Measurements from ENCODE around the gene ADAMTS16.

The ADAMTS16 gene

DNA sequence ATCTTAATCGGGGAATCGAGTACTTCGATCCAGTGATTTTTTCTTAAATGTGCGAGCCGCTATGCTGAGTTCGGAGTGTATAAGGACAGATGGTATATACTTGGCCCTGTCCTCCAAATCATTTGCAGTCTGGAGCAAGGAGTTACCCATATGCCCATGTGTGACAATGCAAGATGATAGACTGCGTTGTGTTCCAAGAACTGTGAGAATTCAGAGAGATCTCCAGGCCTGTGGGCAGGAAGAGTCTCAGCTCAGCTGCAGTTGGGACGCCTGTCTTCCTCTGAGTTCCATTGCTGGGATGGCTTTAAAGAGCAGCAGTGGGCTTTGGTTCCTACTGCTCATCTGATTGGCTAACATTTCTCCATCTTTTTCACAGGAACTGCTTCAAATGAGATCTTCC, 106.6 kb downstream of the ADAMTS16 start:
- no peak for DNase-seq

DNA sequence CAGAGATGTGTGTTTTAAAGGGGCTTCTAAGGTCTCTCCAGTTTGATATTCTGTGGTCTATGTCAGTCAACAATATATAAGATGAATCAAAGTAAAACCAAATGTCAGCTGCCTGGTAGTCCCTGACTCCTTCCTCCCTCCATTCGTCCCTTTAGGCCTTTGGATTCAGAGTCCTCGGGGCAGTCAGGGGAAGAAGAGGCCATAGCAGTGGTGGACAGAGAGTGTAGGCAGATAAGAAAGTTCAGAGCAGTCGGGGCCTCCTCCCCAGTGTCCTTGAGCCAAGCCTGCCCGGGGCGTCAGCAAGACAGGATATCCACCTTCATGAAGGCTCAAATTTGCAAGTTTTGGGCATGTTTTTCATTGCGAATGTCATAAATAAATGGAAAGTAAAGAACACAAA, 110.6 kb downstream of the ADAMTS16 start:
- no peak for DNase-seq

DNA sequence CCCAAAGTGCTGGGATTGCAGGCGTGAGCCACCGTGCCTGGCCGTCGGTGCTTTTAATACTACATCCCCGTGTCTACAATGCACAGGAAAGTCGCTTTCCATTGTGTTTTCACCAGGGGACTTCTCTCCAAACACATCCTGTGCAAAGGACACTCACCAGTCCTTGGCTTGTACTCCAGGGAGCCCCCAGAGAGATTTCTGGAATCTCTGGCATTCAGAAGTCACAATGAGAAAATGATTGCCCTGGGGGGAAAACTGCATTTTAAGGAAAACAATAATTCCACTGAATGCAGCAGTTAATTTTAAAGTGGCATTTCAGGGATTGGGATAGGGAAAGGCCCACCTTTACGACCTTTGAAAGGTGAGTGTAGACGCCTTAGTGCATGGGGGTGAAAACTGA, 112.0 kb downstream of the ADAMTS16 start:
- no peak for DNase-seq

DNA sequence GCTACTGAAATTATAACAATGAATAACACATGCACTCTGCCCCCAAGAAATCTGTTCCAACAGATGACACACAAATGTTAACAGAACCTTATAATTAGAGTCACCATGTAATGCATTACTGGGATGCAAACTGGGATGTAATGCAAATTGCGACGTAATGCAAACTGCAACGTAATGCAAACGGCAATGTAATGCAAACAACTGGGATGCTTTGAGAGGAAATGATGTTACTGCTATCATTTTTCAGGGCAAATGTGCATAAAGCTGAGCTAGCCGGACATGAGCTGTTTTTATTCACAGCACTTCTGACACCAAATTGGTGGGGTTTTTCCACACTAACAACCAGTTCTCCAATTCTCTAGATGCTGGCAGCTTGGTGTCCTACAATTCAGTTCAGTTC, 117.2 kb downstream of the ADAMTS16 start:
- no peak for DNase-seq

DNA sequence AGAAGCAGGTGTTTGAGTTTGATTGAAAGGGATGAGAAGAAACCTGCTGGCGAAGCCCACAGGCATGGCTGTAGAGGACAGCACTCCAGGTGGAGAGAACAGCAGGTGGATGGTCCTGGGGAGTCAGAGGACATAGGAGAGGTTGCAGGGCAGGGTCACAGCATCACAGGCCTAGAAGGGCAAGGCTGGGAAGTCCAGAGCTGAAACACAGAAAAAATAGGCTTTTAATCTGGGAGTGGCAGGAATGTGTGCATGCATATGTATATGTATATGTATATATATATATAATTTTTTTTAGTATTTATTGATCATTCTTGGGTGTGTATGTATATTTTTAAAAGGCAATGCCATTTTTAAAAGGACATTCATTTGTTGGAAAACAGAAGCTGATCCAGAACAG, 118.4 kb downstream of the ADAMTS16 start:
- no peak for DNase-seq

DNA sequence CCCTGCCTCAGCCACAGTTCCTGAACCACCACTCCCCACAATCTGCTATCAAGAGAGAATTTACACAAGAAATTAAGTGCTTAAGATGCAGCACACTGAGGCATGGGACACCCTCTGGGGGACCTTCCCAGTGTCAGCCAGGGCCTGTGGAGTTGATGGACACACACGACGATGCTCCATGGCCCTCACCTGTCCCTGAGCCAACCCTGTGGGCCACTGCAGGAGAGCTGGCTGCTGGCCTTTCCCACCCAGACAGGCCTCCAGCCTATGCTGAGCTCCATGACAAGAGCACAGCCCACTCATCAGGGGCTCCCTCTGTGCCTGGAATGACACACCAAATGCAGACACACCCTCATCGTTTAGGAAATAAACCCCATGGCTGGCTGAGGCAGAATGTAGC, 124.6 kb downstream of the ADAMTS16 start:
- DNase-seq, result no peak

DNA sequence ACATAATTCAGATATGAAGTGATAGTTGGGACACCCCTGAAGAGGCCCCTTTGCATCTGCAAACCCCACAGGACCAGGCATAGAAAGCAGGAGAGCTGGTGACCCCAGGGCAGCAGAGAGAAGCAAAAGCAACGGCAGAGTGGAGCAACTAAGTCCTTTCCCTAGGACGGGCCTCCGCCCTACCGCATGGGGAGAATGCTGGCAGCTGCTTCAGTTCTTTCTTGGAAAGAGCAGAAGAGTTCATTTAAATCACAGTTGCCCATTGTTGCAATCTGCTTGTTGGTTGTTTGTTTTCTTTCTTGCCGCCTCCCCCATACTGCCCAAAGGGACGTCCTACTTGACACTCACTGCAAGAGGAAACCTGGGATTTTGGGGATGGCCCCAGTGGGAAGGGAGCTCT, 126.2 kb downstream of the ADAMTS16 start:
- no peak for DNase-seq

DNA sequence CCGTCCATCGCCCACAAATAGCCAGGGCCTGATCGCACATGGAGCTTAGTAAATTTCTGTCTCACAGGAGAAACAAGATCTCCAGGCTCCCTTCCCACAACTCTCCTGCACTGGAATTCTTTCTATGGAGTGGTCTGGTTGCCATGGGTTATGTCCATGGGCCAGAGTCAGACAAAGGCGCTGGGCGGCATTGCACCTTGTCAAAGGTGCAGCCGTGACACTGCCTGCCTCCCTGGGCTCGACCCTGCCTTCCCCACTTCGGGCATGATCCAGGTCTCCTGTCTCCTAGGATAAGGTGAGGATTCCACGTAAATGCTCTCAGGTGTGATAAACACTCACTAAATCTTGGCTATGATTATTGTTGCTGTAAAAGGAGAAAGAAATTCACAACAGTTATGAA, 130.0 kb downstream of the ADAMTS16 start:
- no peak for DNase-seq

DNA sequence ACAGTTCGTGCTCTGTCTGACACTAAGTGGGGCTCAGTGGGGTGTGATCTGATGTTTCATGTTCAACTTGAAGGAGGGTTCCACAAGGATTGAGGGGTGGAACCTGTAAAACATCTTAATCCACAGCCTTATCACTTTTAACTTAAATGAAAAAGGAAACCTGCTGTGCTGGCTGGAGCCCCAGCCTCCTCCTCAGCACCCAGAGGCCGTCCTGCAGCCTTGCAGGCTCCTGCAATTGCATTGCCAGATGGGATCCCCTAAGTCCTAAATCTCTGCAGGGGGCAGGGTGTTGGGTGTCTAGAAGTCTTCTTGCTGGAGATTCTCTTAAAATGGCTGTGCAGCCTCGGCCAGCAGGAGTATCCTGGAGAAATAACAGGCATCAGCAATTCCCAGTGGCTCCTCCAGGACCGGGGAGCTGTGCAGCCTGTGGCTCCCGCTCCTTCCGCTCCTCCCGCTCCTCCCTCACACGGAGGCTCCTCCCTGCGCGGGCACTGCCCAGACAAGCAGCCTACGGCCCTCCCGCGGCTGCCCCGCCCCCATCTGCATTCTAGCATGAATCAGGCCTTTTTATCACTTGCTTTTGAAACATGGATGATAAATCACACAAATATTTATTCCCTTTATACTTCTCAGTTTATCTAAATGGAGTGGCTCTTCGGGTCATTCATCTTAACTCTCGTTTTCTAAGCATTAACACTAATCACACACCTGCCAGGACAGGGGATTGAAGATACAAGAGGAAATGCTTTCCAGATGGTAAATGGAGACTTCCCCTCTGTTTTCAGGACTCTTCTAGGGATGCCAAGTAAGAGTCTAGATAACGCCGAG, 131.0 kb downstream of the ADAMTS16 start:
- DNase-seq, result no peak

DNA sequence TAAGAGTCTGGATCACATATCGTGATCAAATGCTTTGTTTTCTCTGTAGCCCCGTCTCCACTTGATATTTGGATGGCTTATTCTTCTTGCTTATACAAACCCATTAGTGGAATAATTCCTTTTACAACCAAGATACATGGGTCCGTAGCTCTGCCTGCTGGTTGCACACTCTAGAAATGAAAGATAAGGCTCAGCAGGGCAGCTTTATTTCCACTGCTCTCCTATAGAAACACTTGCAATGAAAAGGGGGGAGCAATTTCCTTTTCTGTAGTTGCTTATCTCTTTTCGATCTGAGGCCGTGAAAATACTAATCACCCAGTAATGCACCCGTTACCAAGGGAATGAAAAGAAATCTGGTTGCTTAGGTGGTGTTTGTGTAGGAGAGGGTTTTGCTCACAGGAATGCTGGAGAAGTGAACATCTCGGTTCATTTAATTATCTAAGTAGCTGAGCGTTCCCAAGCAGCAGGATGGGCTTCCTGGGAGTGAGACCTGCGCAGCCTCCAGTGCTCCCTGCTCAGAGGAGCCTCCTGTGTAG, 131.7 kb downstream of the ADAMTS16 start:
- no peak for DNase-seq

DNA sequence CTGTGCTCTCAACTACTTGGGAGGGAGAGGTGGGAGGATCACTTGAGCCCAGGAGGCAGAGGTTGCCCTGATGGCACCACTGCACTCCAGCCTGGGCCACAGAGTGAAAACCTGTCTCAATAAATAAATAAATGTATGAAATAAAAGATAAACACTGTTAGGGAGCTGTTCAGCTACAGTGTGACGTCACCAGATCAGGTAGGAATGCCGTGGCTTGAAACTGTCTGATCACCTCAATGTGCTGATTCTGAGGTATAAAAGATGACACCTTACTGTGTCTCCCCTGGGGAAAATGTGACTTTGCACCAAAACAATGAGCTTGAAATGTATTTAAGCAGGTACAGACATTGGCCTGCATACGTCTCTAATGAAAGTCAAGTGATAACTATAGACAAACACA, 133.3 kb downstream of the ADAMTS16 start:
- no peak for DNase-seq

DNA sequence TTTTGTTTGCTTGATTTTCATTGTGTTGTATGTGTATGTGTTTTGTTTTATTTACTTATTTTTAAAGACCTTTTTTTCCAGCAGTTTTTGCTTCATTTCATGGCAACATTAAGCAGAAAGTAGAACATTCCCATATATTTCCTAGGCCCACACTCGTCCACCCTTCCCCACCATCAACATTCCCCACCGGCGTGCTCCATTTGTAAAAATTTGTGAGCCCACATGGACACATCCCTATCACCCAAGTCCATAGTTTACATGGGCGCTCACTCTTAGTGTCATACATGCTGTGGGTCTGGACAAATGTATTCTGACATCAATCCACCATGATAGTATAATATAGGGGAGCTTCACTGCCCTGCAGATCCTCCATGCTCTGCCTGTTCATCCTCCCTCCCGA, 133.8 kb downstream of the ADAMTS16 start:
- DNase-seq, result no peak

DNA sequence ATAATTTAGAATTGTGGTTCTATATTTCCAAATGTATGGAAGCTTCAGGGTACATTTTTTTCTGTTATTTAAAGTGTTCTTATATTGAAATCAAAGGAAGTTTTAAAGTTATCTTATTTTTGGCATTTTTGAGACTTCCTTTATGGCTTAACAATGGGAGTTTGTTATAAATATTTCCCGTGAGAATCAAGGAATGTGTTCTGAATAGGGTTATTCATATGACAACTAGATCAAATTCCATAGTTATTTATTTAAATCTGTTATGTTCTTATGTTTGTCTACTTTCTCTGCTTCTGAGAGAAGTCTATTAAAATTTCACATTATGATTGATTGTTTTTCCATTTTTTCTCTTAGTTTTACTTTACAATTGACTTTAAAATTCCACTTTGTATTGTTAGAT, 135.1 kb downstream of the ADAMTS16 start:
- DNase-seq, result no peak

DNA sequence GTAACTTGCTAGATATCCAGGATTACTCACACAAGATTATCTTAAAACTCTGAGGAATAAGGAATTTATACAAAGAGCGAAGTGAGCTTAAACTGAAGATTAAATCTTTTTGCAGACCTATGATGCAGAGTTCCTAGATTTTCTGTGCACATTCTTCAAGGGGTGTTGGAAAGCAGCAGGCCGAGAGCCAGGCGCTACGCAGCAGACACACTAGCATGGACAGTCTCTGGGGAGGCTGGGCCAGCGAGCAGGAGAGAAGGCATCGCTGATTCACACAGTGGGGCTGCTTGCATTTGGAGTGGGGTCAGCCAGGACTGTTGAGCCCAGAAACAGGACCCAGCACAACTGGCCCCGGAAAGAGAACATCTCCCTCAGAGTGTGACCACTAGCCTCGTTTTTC, 136.3 kb downstream of the ADAMTS16 start:
- DNase-seq, result no peak

DNA sequence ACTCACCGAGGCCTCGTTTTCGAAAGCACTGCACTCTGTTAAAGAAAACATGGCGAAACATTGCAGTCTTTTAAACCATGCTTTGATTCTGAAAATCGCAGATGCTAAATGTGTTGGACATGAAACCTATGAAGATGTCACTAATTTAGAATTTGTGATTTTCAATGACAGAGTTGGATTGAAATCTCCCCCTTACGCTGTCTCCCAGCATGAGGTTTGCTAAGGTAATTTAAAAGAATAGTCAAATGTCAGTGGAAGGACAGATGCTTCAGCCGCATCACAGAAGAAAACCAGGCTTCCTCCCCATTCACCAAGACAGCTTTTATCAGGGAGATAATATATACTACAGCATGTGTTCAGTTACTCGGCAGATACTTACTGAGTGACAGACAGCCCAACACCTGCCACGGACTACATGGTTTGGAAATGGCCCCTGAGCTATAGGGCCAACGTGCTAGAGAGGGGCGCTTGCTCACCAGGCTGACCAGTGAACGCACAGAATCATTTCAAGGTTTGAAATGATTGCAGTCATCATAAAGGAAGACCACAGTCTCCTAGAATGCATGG, 136.9 kb downstream of the ADAMTS16 start:
- no peak for DNase-seq

DNA sequence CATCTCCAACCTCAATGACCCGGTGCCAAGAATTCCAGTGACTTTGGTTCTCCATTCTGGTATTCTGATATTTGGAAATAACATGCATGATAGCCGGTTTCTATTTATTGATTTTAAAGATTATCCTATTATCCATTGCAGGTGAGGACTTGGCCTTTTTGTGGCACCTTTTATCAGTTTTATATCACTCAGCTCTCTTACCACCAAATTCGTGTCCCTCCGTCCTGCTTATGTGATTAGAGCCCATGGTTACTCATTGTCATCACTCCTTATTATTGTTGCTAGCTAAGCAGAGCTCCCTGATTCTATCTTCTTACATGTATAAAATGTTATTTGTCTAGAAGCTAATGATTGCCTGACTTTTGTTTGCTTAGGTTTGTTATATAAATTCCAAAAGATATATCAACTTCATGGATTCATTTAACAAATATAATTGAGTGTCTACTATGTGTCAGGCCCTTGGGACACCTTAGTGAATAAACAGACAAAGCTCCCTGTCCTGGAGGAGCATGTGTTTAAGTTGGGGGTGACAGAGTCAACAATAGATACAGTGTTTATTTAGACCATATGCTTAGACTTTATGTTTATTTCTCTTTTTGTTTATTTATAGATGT, 138.2 kb downstream of the ADAMTS16 start:
- no peak for DNase-seq

DNA sequence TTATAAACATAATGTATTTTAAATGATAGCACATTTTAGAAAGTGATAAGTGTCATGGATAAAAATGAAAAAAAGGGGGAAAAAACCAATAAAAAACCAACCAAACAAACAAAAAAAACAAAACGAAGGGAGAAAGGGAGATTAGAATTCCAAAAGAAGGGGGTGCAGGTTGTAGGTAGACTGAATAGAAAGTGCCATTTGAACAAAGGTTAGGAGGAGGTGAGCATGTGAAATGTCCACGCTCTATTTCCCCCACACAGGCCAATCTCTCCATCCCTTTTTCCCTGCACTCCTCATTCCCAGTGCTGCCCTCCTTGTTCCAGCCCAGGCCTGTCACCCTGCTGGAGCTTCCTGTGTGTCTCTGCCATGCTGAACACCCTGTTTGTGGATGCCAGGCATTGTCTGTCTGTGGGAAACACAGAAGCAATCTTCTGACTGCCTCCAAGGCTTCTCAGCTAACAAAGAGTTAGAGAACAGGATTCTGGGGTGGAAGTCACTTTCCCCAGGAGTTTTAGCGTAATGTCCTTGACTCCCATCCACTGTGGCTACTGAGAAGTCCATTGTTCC, 138.8 kb downstream of the ADAMTS16 start:
- DNase-seq, result no peak

DNA sequence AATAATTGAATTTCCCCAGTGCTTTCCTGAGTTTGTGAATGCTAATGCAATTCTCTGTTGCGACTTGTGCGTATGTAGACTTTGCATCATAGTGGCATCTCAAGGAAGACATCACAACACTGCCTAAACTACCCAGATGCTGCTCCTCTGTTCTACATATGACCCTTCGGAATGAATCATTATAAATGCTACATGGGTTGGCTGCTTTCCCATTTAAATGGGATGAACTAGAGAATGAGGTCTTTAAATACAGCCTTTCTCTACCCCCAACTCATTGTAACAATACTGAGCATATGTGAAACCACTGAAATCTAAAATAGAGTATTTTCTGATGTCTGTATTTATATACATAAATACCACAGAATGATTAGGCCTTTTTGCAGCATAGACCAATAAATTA, 145.8 kb downstream of the ADAMTS16 start:
- DNase-seq, result no peak

DNA sequence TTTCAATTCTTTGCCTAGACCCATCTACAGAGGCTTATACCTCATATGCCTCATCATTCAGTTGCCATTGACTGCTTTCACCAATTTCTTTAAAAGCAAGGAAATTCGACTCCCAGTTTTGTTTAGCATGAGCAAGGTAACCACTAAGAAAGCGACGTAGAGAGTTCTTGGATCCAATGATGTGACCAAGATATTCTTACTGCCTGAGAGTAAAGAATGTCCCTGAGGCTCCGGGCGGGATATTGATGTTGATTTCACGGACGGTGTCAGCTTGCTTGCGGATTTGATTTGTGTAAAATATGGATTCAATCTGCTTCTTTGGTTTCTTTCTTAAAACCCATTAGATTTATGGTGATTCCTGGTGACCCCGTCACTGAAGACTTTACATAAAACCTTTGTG, 147.3 kb downstream of the ADAMTS16 start:
- no peak for DNase-seq

DNA sequence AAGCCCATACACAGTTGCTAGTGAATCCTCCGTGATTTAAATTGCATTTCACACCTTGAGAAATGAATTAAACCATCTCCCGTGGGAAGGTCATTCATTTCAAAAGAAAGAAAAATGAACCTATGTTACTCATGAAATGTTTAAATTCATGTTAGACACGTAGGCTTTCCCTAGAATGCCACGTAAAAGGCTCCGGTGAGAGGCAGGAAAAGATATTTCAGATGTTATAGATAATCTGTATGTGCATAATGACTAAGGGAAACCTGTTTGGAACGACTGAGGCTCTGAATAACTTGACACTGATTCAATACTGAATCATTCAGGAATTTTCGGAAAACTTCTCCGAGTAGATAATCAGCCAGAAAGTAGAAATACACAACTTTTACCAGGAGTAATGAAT, 148.1 kb downstream of the ADAMTS16 start:
- no peak for DNase-seq

DNA sequence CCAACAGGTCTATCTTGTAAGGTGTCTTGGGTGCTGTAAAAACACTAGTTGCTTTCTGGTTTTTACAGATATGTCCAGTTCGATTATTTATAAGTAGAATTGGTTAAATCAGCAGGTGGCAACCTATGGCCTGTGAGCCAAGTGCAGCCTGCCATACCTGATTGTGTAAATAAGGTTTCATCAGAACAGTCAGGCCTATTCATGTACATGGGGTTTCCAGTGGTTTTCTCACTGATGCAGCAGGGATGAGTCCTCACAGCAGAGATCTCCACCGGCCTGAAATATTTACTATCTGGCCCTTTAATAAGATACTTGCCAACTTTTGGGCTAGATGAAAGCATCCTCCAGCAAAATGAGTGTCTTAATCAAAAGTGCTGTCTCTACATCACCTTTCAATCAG, 149.4 kb downstream of the ADAMTS16 start:
- DNase-seq, result no peak

DNA sequence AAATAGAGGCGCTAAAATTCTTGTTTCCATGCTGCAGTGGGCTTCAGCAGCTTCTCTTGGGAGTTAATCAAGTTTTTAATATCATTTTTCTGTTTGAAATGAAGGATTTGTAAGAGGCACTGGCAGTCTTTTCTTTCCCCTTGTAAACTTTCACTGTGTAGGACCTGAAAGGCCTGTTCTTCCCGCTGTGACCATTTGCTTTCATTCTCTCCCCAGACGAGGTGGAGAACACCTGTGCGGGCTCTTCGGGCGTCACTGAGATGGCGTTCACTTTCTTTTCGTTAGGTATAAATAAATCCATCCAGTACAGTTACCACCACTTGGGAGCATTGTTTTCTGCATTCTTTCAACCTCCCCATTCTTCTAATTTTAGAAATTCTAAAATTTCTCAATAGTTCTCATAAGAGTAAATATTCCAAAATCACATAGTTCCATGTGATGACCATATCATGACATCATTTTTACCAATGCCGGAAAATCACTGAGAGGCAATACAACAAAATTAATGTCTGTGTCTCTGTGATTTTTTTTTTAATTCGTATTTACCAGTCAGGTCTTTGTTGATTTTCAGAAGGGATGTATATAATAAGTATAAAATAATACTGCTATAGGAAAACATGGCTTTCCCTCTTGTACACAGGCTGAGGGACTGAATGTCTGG, 150.7 kb downstream of the ADAMTS16 start:
- no peak for DNase-seq

DNA sequence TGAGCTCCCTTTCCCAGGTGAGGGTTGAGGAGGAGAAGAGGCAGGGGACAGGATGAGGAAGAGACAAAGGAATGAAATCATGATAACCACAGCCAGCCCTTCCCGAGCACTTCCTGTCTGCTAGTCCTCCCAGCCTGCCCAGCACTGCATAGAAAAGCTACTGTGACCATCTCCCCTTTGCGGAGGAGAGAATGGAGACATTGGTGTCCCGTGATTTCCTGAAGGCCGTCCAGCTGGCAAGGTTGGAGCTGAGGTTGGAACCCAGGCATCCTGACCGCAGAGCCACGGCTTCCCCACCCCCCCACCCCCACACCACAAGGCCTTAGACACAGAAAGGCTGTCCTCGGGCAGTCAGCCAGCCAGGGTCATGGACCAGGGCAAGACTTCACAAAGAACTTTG, 151.2 kb downstream of the ADAMTS16 start:
- no peak for DNase-seq

Data from activated CD4-positive, alpha-beta T cell treated with anti-CD3 and anti-CD28 coated beads for 1 hour (primary cell).